Activated CD4-positive, alpha-beta T cell treated with anti-CD3 and anti-CD28 coated beads, Interleukin-2, amount 10 ng/mL, durations not matched to agents 7 days and 5 days (primary cell): ENCODE results near the gene RNF152. TPM values are rescaled to one million over a fixed set of nuclear protein-coding genes. Genes with fewer than 3 reads are reported as not detected.

ENCODE experiments used
- CTCF ChIA-PET: fragments of 350-600 bp; sonication (Branson Sonifier 250); formaldehyde crosslinking; loops from one replicate; lab custom pipeline; 2021; ENCODE audit warnings: antibody characterized with exemption; lab: Charles Lee
- POLR2A ChIA-PET: fragments of 350-600 bp; sonication (Branson Sonifier 250); formaldehyde crosslinking; loops from one replicate; lab custom pipeline; 2021; ENCODE audit warnings: antibody characterized with exemption; lab: Charles Lee
- DNase-seq: peaks from one replicate; pipeline ENCODE4 v3.0.0-alpha.2; 2020
- H3K27ac Mint-ChIP-seq: one replicate; pipeline ENCODE4 v1.8.0; 2021; ENCODE audit warnings: mild to moderate bottlenecking, moderate library complexity, mixed read lengths
- H3K27me3 Mint-ChIP-seq: one replicate; pipeline ENCODE4 v1.8.0; 2021; ENCODE audit warnings: mixed read lengths
- H3K36me3 Mint-ChIP-seq: one replicate; pipeline ENCODE4 v1.8.0; 2021; ENCODE audit warnings: low read depth, mixed read lengths
- H3K4me1 Mint-ChIP-seq: one replicate; pipeline ENCODE4 v1.8.0; 2021; ENCODE audit warnings: mixed read lengths
- H3K4me3 Mint-ChIP-seq: one replicate; pipeline ENCODE4 v1.8.0; 2021; ENCODE audit warnings: mild to moderate bottlenecking, moderate library complexity, mixed read lengths
- H3K9me3 Mint-ChIP-seq: one replicate; pipeline ENCODE4 v1.8.0; 2021; ENCODE audit warnings: mixed read lengths
- total RNA-seq, 2 experiments: library from RNA; stranded (reverse); gene quantifications; one replicate each; pipeline ENCODE4 v1.2.3, GENCODE V29; 2021

The RNF152 gene
- total RNA-seq = under 1 TPM; 0.17 to 0.50 TPM

- H3K4me1 Mint-ChIP-seq = peaks cover 12% of the 10 kb centered on the region
- POLR2A ChIA-PET = no interaction called here
- CTCF ChIA-PET = no interaction called here
- no peaks in the 10 kb centered on the region for H3K36me3 Mint-ChIP-seq
- H3K4me3 Mint-ChIP-seq = peak within 1 kb of the TSS; percentile 77
- peak within 1 kb of the TSS; percentile 65 for H3K27ac Mint-ChIP-seq
- H3K27me3 Mint-ChIP-seq = peaks cover 59% of the 10 kb centered on the region
- DNase-seq = peak; percentile 13
- no peaks in the 10 kb centered on the region for H3K9me3 Mint-ChIP-seq
Measured at GRCh38 chr18:61892683-61893308, at the start of gene RNF152. RNF152 (minus strand) TSS chr18:61893007; CDS start chr18:61816463, 76,544 bp downstream.

GRCh38 chr18:61941948-61942471 lies 49.2 kb upstream of the RNF152 start:
- POLR2A ChIA-PET = no interaction called here
- CTCF ChIA-PET = interaction anchor here (1.1 to 1.6 kb wide), 2 partner anchors 10 to 11 kb away, joined by 3 read pairs; no protein-coding TSS in a partner anchor
- H3K36me3 Mint-ChIP-seq = peaks cover 23% of the 10 kb centered on the region

GRCh38 chr18:61939046-61939674 lies 46.4 kb upstream of the RNF152 start:
- no peak overlapping the region for H3K27ac Mint-ChIP-seq
- POLR2A ChIA-PET = no interaction called here
- peaks cover 5% of the 10 kb centered on the region for H3K9me3 Mint-ChIP-seq
- H3K4me1 Mint-ChIP-seq = peaks cover 30% of the 10 kb centered on the region
- peaks cover 17% of the 10 kb centered on the region for H3K36me3 Mint-ChIP-seq
- no peak for DNase-seq
- peaks cover 27% of the 10 kb centered on the region for H3K27me3 Mint-ChIP-seq
- H3K4me3 Mint-ChIP-seq = no peak overlapping the region
- CTCF ChIA-PET = interaction anchor here (0.8 kb wide), 1 partner anchor 23 kb away, joined by 3 read pairs; no protein-coding TSS in a partner anchor

More at GRCh38 chr18:61941948-61942471, 49.2 kb upstream of the RNF152 start:
- Mint-ChIP-seq H3K27me3 (peaks cover 28% of the 10 kb centered on the region), H3K4me3 (peak overlapping the region; percentile 48), H3K27ac (peak overlapping the region; percentile 95), H3K9me3 (peaks cover 7% of the 10 kb centered on the region), H3K4me1 (peaks cover 35% of the 10 kb centered on the region)
- peak; percentile 21 for DNase-seq

DNA sequence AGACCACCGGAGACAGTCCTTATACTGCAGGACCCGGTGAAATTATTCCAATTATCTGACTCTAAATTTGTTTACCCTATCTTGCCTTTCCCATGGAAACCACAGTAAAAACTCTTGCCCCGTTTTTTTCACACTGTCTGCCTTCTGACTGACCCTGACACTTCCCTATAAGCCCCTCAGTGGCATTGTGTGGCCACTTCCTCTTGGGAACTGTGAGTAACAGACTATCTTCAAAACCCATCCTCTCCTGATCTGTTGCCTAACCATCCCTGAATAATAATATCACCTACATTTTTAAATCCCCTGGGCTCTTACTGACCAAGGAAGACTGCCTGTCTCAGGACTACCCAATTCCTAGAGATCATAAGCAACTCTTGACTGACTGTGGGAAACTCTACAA lies 42.6 kb upstream of the RNF152 start:
- CTCF ChIA-PET = no interaction called here
- no peak overlapping the region for H3K4me3 Mint-ChIP-seq
- no peak overlapping the region for H3K27ac Mint-ChIP-seq
- H3K27me3 Mint-ChIP-seq = peaks cover 38% of the 10 kb centered on the region
- no peaks in the 10 kb centered on the region for H3K4me1 Mint-ChIP-seq
- peaks cover 5% of the 10 kb centered on the region for H3K36me3 Mint-ChIP-seq
- no peak for DNase-seq
- POLR2A ChIA-PET = no interaction called here
- H3K9me3 Mint-ChIP-seq = no peaks in the 10 kb centered on the region

GRCh38 chr18:61931654-61932379 lies 39.0 kb upstream of the RNF152 start:
- H3K36me3 Mint-ChIP-seq = peaks cover 4% of the 10 kb centered on the region
- H3K27me3 Mint-ChIP-seq = peaks cover 28% of the 10 kb centered on the region
- POLR2A ChIA-PET = no interaction called here
- H3K27ac Mint-ChIP-seq = no peak overlapping the region
- peaks cover 10% of the 10 kb centered on the region for H3K4me1 Mint-ChIP-seq
- peaks cover 21% of the 10 kb centered on the region for H3K9me3 Mint-ChIP-seq
- CTCF ChIA-PET = no interaction called here
- no peak for DNase-seq
- H3K4me3 Mint-ChIP-seq = no peak overlapping the region

DNA sequence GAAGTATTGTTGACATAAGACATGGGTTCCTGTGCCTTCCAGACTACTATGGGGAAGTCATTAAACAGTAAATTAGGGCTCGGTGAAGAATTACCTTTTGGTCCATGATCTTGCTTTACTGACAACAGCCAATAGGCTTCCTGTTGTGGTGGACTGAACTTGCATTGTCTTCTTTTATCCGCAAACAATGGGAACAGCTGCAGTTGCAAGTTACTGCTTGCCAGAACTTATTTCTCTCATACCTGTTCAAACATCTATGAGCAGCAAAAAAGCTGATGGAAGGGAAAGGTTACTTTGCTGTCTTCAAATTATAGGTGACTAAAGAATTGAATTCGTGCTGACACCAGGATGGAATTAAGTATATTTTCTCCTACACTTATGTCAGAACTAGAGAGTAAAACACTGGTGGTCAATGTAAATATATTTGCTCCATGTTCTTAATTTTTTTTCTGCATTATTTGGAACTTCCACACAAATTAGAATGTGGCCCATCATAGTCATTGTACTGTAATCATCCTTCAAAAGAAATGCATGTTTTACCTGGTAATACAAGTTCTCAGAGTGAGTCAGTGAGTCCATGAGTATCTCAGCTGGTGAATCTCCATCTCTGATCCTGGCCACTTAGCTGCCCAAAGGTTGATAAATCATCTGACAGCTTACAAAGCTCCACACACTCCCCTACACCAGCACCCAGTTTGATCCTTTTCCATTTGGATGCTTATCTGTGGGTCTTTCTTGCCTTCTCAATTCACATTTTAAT lies 37.3 kb upstream of the RNF152 start:
- Mint-ChIP-seq H3K27ac (no peak overlapping the region), H3K4me3 (no peak overlapping the region), H3K27me3 (peaks cover 19% of the 10 kb centered on the region), H3K36me3 (peaks cover 4% of the 10 kb centered on the region), H3K4me1 (peaks cover 22% of the 10 kb centered on the region), H3K9me3 (peaks cover 23% of the 10 kb centered on the region)
- CTCF ChIA-PET = interaction anchor here (1.2 kb wide), 1 partner anchor 12 kb away, joined by 3 read pairs; no protein-coding TSS in a partner anchor
- DNase-seq = no peak
- POLR2A ChIA-PET = no interaction called here

DNA sequence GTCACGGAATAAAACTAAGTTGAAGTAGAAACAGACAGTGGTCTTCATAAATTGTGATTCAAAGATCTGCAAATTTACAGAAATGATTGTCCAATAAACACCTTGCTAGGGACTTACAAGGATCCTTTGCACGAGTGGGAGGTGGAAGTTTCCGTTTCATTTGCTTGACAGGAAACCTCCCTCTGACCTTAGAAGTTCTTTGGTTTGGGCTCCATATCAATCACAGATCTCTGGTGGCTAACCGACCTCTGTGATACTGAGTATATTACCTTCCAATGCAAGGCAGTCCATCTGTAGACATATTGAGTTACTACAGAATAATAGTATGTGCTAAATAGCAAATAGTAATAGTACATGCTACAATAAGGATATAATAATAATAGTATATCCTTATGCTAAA lies 33.7 kb upstream of the RNF152 start:
- ChIA-PET CTCF (no interaction called here), POLR2A (no interaction called here)
- Mint-ChIP-seq H3K4me3 (no peak overlapping the region), H3K9me3 (peaks cover 28% of the 10 kb centered on the region), H3K27me3 (peaks cover 10% of the 10 kb centered on the region), H3K4me1 (peaks cover 28% of the 10 kb centered on the region), H3K36me3 (peaks cover 4% of the 10 kb centered on the region), H3K27ac (no peak overlapping the region)
- DNase-seq = peak; percentile 47

- ChIA-PET POLR2A (no interaction called here), CTCF (no interaction called here)
- H3K36me3 Mint-ChIP-seq = peaks cover 4% of the 10 kb centered on the region
- peaks cover 28% of the 10 kb centered on the region for H3K4me1 Mint-ChIP-seq
- no peak overlapping the region for H3K4me3 Mint-ChIP-seq
- no peak for DNase-seq
- no peak overlapping the region for H3K27ac Mint-ChIP-seq
- peaks cover 3% of the 10 kb centered on the region for H3K27me3 Mint-ChIP-seq
- H3K9me3 Mint-ChIP-seq = peaks cover 26% of the 10 kb centered on the region
Measured at GRCh38 chr18:61924550-61924949, 31.7 kb upstream of the RNF152 start.

GRCh38 chr18:61922435-61922834 lies 29.6 kb upstream of the RNF152 start:
- Mint-ChIP-seq H3K9me3 (peaks cover 12% of the 10 kb centered on the region), H3K27me3 (peaks cover 2% of the 10 kb centered on the region), H3K4me1 (peaks cover 25% of the 10 kb centered on the region), H3K36me3 (no peaks in the 10 kb centered on the region), H3K27ac (no peak overlapping the region), H3K4me3 (no peak overlapping the region)
- CTCF ChIA-PET = no interaction called here
- POLR2A ChIA-PET = no interaction called here
- no peak for DNase-seq

GRCh38 chr18:61921621-61922235 lies 28.9 kb upstream of the RNF152 start:
- Mint-ChIP-seq H3K27me3 (peaks cover 2% of the 10 kb centered on the region), H3K4me1 (peaks cover 18% of the 10 kb centered on the region), H3K4me3 (no peak overlapping the region), H3K27ac (no peak overlapping the region), H3K36me3 (no peaks in the 10 kb centered on the region), H3K9me3 (peaks cover 7% of the 10 kb centered on the region)
- no peak for DNase-seq
- ChIA-PET POLR2A (no interaction called here), CTCF (interaction anchor here (1.8 kb wide), 1 partner anchor 36 kb away, joined by 3 read pairs; no protein-coding TSS in a partner anchor)

DNA sequence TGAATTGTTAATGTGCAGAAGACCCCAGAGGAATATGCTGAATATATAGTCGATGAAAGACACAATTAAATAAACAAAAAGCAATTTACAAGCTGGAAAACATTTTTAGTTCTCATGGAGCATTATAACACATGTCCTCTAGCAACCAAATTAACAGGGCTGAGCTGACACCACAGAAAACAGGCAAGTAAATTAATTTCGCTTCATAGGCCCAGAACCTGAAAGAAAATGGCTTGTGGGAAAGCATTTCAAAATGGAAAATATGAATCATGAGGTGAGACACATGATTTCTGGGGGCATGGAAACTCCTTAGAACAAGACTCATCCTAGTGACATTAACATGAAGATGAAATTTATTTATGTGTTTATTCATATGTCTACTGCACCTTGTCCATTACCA lies 25.0 kb upstream of the RNF152 start:
- H3K27ac Mint-ChIP-seq = no peak overlapping the region
- CTCF ChIA-PET = interaction anchor here (0.5 to 1.3 kb wide), 2 partner anchors 11 to 55 kb away, joined by 3 read pairs; no protein-coding TSS in a partner anchor
- DNase-seq = no peak
- no peak overlapping the region for H3K4me3 Mint-ChIP-seq
- peaks cover 6% of the 10 kb centered on the region for H3K27me3 Mint-ChIP-seq
- no peaks in the 10 kb centered on the region for H3K9me3 Mint-ChIP-seq
- H3K36me3 Mint-ChIP-seq = no peaks in the 10 kb centered on the region
- POLR2A ChIA-PET = no interaction called here
- peaks cover 4% of the 10 kb centered on the region for H3K4me1 Mint-ChIP-seq

DNA sequence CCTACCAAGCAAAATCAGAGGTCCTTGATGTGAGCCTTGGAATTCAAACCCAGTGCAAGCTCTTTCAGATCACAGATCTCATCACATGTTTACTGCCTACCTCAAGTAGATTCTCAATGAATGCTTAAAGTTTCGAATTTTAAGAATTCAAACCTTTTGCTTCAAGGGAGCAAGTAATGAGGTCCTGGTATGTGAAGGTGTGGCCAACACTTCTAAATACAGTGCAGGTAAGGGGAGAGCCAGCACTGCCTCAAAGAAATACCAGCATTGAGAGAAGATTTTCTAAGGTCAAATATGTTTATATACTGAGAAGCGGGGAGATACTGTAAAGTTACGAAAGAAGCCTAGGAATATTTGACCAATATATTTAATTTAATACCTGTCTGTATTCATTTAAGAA lies 19.7 kb upstream of the RNF152 start:
- no peaks in the 10 kb centered on the region for H3K4me1 Mint-ChIP-seq
- POLR2A ChIA-PET = no interaction called here
- no peak for DNase-seq
- no peak overlapping the region for H3K4me3 Mint-ChIP-seq
- CTCF ChIA-PET = no interaction called here
- peaks cover 14% of the 10 kb centered on the region for H3K27me3 Mint-ChIP-seq
- H3K9me3 Mint-ChIP-seq = no peaks in the 10 kb centered on the region
- no peaks in the 10 kb centered on the region for H3K36me3 Mint-ChIP-seq
- no peak overlapping the region for H3K27ac Mint-ChIP-seq
